WTC11 (cell line): Measurements from ENCODE around the gene EDARADD.

ENCODE experiments used
- ATF2 ChIP-seq: sonication (generic); formaldehyde crosslinking; IDR thresholded peaks from 2 replicates; pipeline ENCODE4 v1.8.1; 2022; ENCODE audit warnings: low read depth, missing genetic modification reagents, borderline replicate concordance
- ATF3 ChIP-seq: sonication (generic); formaldehyde crosslinking; conservative IDR thresholded peaks from 2 replicates; pipeline ENCODE4 v1.8.1; 2022; ENCODE audit warnings: mild to moderate bottlenecking, missing genetic modification reagents
- CTCF ChIP-seq: fragments of 200-600 bp; IDR thresholded peaks from 2 replicates; pipeline ENCODE4 v1.8.0; 2022; ENCODE audit warnings: antibody characterized with exemption
- ETV6 ChIP-seq: sonication (generic); formaldehyde crosslinking; IDR thresholded peaks from 2 replicates; pipeline ENCODE4 v1.8.1; 2022; ENCODE audit warnings: mild to moderate bottlenecking, missing genetic modification reagents
- FOXK1 ChIP-seq: sonication (generic); formaldehyde crosslinking; IDR thresholded peaks from 2 replicates; pipeline ENCODE4 v1.8.0; 2022; ENCODE audit warnings: mild to moderate bottlenecking, moderate library complexity, missing genetic modification reagents
- IRF2 ChIP-seq: sonication (generic); formaldehyde crosslinking; IDR thresholded peaks from 2 replicates; pipeline ENCODE4 v1.8.0; 2022; ENCODE audit warnings: low read depth, missing genetic modification reagents, borderline replicate concordance
- JUN ChIP-seq: sonication (generic); formaldehyde crosslinking; IDR thresholded peaks from 2 replicates; pipeline ENCODE4 v1.8.0; 2023; ENCODE audit warnings: mild to moderate bottlenecking, missing genetic modification reagents
- ZNF263 ChIP-seq: sonication (generic); formaldehyde crosslinking; IDR thresholded peaks from 2 replicates; pipeline ENCODE4 v1.8.1; 2022; ENCODE audit warnings: low read depth, mild to moderate bottlenecking, moderate library complexity, missing genetic modification reagents
- TF ChIP-seq, protein P1 (sequence below): sonication (generic); formaldehyde crosslinking; IDR thresholded peaks from 2 replicates; pipeline ENCODE4 v1.8.0; 2022; ENCODE audit warnings: missing genetic modification reagents

GRCh38 chr1:236476019-236476418, 81.9 kb downstream of the EDARADD start:
- TF ChIP-seq CTCF: no peak
- TF ChIP-seq ATF2 (CRISPR knock-in tag): no peak
- no peak for TF ChIP-seq FOXK1 (CRISPR knock-in tag)
- no peak for TF ChIP-seq ETV6 (CRISPR knock-in tag)
- TF ChIP-seq JUN (CRISPR knock-in tag): no peak
- TF ChIP-seq, protein P1, sequence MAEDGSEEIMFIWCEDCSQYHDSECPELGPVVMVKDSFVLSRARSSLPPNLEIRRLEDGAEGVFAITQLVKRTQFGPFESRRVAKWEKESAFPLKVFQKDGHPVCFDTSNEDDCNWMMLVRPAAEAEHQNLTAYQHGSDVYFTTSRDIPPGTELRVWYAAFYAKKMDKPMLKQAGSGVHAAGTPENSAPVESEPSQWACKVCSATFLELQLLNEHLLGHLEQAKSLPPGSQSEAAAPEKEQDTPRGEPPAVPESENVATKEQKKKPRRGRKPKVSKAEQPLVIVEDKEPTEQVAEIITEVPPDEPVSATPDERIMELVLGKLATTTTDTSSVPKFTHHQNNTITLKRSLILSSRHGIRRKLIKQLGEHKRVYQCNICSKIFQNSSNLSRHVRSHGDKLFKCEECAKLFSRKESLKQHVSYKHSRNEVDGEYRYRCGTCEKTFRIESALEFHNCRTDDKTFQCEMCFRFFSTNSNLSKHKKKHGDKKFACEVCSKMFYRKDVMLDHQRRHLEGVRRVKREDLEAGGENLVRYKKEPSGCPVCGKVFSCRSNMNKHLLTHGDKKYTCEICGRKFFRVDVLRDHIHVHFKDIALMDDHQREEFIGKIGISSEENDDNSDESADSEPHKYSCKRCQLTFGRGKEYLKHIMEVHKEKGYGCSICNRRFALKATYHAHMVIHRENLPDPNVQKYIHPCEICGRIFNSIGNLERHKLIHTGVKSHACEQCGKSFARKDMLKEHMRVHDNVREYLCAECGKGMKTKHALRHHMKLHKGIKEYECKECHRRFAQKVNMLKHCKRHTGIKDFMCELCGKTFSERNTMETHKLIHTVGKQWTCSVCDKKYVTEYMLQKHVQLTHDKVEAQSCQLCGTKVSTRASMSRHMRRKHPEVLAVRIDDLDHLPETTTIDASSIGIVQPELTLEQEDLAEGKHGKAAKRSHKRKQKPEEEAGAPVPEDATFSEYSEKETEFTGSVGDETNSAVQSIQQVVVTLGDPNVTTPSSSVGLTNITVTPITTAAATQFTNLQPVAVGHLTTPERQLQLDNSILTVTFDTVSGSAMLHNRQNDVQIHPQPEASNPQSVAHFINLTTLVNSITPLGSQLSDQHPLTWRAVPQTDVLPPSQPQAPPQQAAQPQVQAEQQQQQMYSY (CRISPR knock-in tag): no peak
- no peak for TF ChIP-seq IRF2
- no peak for TF ChIP-seq ZNF263
- TF ChIP-seq ATF3 (CRISPR knock-in tag): no peak
